SK-N-SH treated with all-trans-retinoic acid at 6 μM for 48 hours (cell line): ENCODE data around the gene ATP2B3.

Source experiments
- ATAC-seq: fragments of 200-7000 bp; cut with Tn5 transposase; 3 replicates; pipeline ENCODE4 v1.9.1; 2020; ENCODE audit warnings: mild to moderate bottlenecking, moderate library complexity
- ARNTL ChIP-seq: fragments of 450-650 bp; formaldehyde crosslinking; IDR thresholded peaks from 2 replicates; pipeline ENCODE4 v1.5.0; 2020; ENCODE audit warnings: low read depth, mild to moderate bottlenecking, moderate library complexity, borderline replicate concordance
- CSDC2 ChIP-seq: fragments of 250-450 bp; sonication (Bioruptor Pico); IDR thresholded peaks from 2 replicates; pipeline ENCODE4 v1.5.0; 2020; ENCODE audit warnings: mild to moderate bottlenecking, moderate library complexity
- CSRNP3 ChIP-seq: fragments of 250-450 bp; sonication (Bioruptor Pico); IDR thresholded peaks from 2 replicates; pipeline ENCODE4 v1.5.1; 2021; ENCODE audit warnings: mild to moderate bottlenecking, moderate library complexity
- ESRRG ChIP-seq: fragments of 250-450 bp; sonication (Bioruptor Pico); IDR thresholded peaks from 2 replicates; pipeline ENCODE4 v1.6.1; 2021; ENCODE audit warnings: mild to moderate bottlenecking
- GLIS3 ChIP-seq: fragments of 250-450 bp; sonication (Bioruptor Pico); IDR thresholded peaks from 2 replicates; pipeline ENCODE4 v1.5.0; 2020; ENCODE audit warnings: mild to moderate bottlenecking, moderate library complexity
- ISL1 ChIP-seq: fragments of 250-450 bp; sonication (Bioruptor Pico); IDR thresholded peaks from 2 replicates; pipeline ENCODE4 v2.1.2; 2022; ENCODE audit warnings: mild to moderate bottlenecking, moderate library complexity
- OSR1 ChIP-seq: fragments of 250-450 bp; sonication (Bioruptor Pico); IDR thresholded peaks from 2 replicates; pipeline ENCODE4 v1.8.0; 2022; ENCODE audit warnings: moderate library complexity, mild to moderate bottlenecking, inconsistent platforms
- PATZ1 ChIP-seq: fragments of 250-450 bp; sonication (Bioruptor Pico); IDR thresholded peaks from 2 replicates; pipeline ENCODE4 v1.8.0; 2020; ENCODE audit warnings: mild to moderate bottlenecking, moderate library complexity, borderline replicate concordance
- PPARA ChIP-seq: fragments of 250-450 bp; sonication (Bioruptor Pico); IDR thresholded peaks from 2 replicates; pipeline ENCODE4 v1.5.0; 2020; ENCODE audit warnings: mild to moderate bottlenecking, borderline replicate concordance
- RARB ChIP-seq: fragments of 250-450 bp; sonication (Bioruptor Pico); IDR thresholded peaks from 2 replicates; pipeline ENCODE4 v1.8.0; 2021; ENCODE audit warnings: mild to moderate bottlenecking, moderate library complexity
- SNAI2 ChIP-seq: fragments of 250-450 bp; sonication (Bioruptor Pico); IDR thresholded peaks from 2 replicates; pipeline ENCODE4 v1.5.0; 2020; ENCODE audit warnings: mild to moderate bottlenecking, moderate library complexity
- ZC3H10 ChIP-seq: fragments of 250-450 bp; sonication (Bioruptor Pico); IDR thresholded peaks from 2 replicates; pipeline ENCODE4 v1.5.1; 2021; ENCODE audit warnings: mild to moderate bottlenecking, moderate library complexity
- ZFP3 ChIP-seq: fragments of 250-450 bp; sonication (Bioruptor Pico); IDR thresholded peaks from 2 replicates; pipeline ENCODE4 v1.5.0; 2020; ENCODE audit warnings: mild to moderate bottlenecking, moderate library complexity
- ZFP30 ChIP-seq: fragments of 450-650 bp; formaldehyde crosslinking; IDR thresholded peaks from 2 replicates; pipeline ENCODE4 v1.5.0; 2022; ENCODE audit warnings: mild to moderate bottlenecking, moderate library complexity
- ZNF70 ChIP-seq: fragments of 450-650 bp; formaldehyde crosslinking; IDR thresholded peaks from 2 replicates; pipeline ENCODE4 v1.5.0; 2020; ENCODE audit warnings: mild to moderate bottlenecking, moderate library complexity
- ZNF8 ChIP-seq: fragments of 450-650 bp; formaldehyde crosslinking; IDR thresholded peaks from 2 replicates; pipeline ENCODE4 v1.5.0; 2020; ENCODE audit warnings: mild to moderate bottlenecking, moderate library complexity
- TF ChIP-seq, protein P1 (sequence below): fragments of 250-450 bp; sonication (Bioruptor Pico); IDR thresholded peaks from 2 replicates; pipeline ENCODE4 v1.5.1; 2020; ENCODE audit warnings: low read depth, mild to moderate bottlenecking, moderate library complexity
- TF ChIP-seq, protein P2 (sequence below): fragments of 250-450 bp; sonication (Bioruptor Pico); IDR thresholded peaks from 2 replicates; pipeline ENCODE4 v1.8.0; 2021; ENCODE audit warnings: low read depth, mild to moderate bottlenecking, moderate library complexity, borderline replicate concordance
- TF ChIP-seq, protein P3 (sequence below): fragments of 250-450 bp; sonication (Bioruptor Pico); IDR thresholded peaks from 2 replicates; pipeline ENCODE4 v1.5.0; 2020; ENCODE audit warnings: mild to moderate bottlenecking, moderate library complexity

ATP2B3 gene

GRCh38 chrX:153620576-153620975, 103.1 kb downstream of the ATP2B3 start:
- TF ChIP-seq ZC3H10 (CRISPR knock-in tag) (no peak), PPARA (CRISPR knock-in tag) (no peak), PATZ1 (no peak), ARNTL (CRISPR knock-in tag) (no peak), ZNF70 (CRISPR knock-in tag) (no peak), ZNF8 (CRISPR knock-in tag) (no peak), ESRRG (no peak), RARB (CRISPR knock-in tag) (no peak), SNAI2 (CRISPR knock-in tag) (no peak), GLIS3 (CRISPR knock-in tag) (no peak), CSRNP3 (CRISPR knock-in tag) (no peak), ZFP30 (CRISPR knock-in tag) (no peak)
- TF ChIP-seq, protein P1, sequence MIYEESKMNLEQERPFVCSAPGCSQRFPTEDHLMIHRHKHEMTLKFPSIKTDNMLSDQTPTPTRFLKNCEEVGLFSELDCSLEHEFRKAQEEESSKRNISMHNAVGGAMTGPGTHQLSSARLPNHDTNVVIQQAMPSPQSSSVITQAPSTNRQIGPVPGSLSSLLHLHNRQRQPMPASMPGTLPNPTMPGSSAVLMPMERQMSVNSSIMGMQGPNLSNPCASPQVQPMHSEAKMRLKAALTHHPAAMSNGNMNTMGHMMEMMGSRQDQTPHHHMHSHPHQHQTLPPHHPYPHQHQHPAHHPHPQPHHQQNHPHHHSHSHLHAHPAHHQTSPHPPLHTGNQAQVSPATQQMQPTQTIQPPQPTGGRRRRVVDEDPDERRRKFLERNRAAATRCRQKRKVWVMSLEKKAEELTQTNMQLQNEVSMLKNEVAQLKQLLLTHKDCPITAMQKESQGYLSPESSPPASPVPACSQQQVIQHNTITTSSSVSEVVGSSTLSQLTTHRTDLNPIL: no peak
- TF ChIP-seq, protein P2, sequence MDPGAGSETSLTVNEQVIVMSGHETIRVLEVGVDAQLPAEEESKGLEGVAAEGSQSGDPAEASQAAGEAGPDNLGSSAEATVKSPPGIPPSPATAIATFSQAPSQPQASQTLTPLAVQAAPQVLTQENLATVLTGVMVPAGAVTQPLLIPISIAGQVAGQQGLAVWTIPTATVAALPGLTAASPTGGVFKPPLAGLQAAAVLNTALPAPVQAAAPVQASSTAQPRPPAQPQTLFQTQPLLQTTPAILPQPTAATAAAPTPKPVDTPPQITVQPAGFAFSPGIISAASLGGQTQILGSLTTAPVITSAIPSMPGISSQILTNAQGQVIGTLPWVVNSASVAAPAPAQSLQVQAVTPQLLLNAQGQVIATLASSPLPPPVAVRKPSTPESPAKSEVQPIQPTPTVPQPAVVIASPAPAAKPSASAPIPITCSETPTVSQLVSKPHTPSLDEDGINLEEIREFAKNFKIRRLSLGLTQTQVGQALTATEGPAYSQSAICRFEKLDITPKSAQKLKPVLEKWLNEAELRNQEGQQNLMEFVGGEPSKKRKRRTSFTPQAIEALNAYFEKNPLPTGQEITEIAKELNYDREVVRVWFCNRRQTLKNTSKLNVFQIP (CRISPR knock-in tag): no peak
- TF ChIP-seq, protein P3, sequence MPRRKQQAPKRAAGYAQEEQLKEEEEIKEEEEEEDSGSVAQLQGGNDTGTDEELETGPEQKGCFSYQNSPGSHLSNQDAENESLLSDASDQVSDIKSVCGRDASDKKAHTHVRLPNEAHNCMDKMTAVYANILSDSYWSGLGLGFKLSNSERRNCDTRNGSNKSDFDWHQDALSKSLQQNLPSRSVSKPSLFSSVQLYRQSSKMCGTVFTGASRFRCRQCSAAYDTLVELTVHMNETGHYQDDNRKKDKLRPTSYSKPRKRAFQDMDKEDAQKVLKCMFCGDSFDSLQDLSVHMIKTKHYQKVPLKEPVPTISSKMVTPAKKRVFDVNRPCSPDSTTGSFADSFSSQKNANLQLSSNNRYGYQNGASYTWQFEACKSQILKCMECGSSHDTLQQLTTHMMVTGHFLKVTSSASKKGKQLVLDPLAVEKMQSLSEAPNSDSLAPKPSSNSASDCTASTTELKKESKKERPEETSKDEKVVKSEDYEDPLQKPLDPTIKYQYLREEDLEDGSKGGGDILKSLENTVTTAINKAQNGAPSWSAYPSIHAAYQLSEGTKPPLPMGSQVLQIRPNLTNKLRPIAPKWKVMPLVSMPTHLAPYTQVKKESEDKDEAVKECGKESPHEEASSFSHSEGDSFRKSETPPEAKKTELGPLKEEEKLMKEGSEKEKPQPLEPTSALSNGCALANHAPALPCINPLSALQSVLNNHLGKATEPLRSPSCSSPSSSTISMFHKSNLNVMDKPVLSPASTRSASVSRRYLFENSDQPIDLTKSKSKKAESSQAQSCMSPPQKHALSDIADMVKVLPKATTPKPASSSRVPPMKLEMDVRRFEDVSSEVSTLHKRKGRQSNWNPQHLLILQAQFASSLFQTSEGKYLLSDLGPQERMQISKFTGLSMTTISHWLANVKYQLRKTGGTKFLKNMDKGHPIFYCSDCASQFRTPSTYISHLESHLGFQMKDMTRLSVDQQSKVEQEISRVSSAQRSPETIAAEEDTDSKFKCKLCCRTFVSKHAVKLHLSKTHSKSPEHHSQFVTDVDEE (CRISPR knock-in tag): no peak
- ATAC-seq: no peak

GRCh38 chrX:153621949-153622598, 104.6 kb downstream of the ATP2B3 start:
- no peak for ATAC-seq
- no peak for TF ChIP-seq ZFP30 (CRISPR knock-in tag)
- TF ChIP-seq ZFP3 (CRISPR knock-in tag): no peak
- no peak for TF ChIP-seq ARNTL (CRISPR knock-in tag)
- no peak for TF ChIP-seq GLIS3 (CRISPR knock-in tag)
- no peak for TF ChIP-seq ISL1 (CRISPR knock-in tag)
- TF ChIP-seq, protein P2 (CRISPR knock-in tag): no peak
- TF ChIP-seq ZC3H10 (CRISPR knock-in tag): no peak
- TF ChIP-seq, protein P3 (CRISPR knock-in tag): no peak
- TF ChIP-seq PATZ1: no peak
- no peak for TF ChIP-seq CSDC2 (CRISPR knock-in tag)
- TF ChIP-seq PPARA (CRISPR knock-in tag): no peak
- no peak for TF ChIP-seq OSR1 (CRISPR knock-in tag)
- TF ChIP-seq CSRNP3 (CRISPR knock-in tag): no peak
- no peak for TF ChIP-seq RARB (CRISPR knock-in tag)
